GM12801 (cell line): Measurements from ENCODE around the gene FAM227A.

Experiments
- CTCF ChIP-seq: IDR thresholded peaks from one replicate; pipeline ENCODE4 v1.5.1; 2011; ENCODE audit warnings: control low read depth; ENCODE audit not compliant: insufficient read length; ENCODE audit errors: extremely low read depth

The FAM227A gene

GRCh38 chr22:38685761-38686160 lies 29.6 kb upstream of the FAM227A start:
- no peak for TF ChIP-seq CTCF

DNA sequence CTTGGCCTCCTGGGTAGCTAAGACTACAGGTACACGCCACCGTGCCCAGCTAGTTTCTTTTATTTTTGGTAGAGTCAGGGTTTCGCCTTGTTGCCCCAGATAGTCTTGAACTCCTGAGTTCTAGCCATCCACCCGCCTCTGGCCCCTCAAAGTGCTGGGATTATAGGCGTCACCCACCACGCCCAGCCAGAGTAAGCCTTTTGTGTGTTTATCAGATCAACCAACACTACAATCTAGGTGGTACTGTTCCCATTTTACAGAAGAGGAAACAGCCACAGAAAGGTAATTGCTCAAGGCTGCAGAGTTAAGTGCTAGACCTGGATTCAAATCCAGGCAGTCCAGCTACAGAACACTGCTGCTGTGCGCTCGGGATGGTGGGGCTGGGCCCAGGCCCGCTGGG lies 28.7 kb upstream of the FAM227A start:
- TF ChIP-seq CTCF: no peak

- no peak for TF ChIP-seq CTCF
Measured at GRCh38 chr22:38681582-38682335, 25.6 kb upstream of the FAM227A start, which contains the start of gene TOMM22. TOMM22 (plus strand) TSS chr22:38681957; CDS start chr22:38681979, 22 bp downstream.

DNA sequence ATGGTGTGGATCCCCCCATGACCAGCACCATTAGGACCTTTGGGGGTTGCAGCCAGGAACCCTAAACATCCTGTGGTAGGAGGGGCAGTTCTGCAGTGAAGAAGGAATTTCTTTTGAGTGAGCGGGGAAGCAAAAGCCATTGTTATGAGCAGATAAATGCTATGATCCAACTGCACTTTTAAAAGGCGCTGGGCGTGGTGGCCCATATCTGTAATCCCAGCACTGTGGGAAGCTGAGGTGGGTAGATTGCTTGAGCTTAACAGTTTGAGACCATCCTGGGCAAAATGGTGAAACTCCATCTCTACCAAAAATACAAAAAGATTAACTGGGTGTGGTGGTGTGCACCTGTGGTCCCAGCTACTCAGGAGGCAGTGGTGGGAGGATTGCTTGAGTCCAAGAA lies 19.6 kb upstream of the FAM227A start:
- no peak for TF ChIP-seq CTCF

DNA sequence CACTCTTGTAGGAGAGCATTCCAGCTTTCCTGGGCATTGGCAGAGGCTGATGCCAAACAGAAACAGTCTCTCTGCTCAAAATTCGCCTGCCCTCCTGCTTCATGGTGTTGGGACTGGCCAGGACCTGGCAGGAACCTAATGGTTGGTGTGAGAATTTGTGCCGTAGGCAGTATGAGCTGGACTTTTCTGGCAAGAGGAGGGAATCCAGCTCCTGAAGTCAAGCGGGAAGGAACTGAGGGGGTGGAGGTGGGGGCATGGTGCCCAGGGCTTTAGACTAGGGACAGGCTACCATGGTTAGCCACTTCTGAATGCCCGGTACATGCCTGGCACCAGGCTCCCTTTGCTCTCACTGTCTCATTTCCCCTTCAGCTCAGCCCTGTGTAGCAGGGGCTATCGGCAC lies 18.7 kb upstream of the FAM227A start:
- no peak for TF ChIP-seq CTCF

- TF ChIP-seq CTCF: no peak
Measured at GRCh38 chr22:38657045-38657909, 1.1 kb upstream of the FAM227A start.

- no peak for TF ChIP-seq CTCF
Measured at GRCh38 chr22:38655519-38656255, 505 bp downstream of the FAM227A start.
